Activated T-helper 2 cell treated with anti-CD3 and anti-CD28 coated beads, Interferon-gamma antibody, Interleukin-2, Interleukin-4, amounts not matched to agents 10 μg/mL and 5 μg/mL and 100 μg/mL, durations not matched to agents 14 hours and 24 hours and 36 hours (primary cell): Measurements from ENCODE around the gene CLCN3. TPM values are rescaled to one million over a fixed set of nuclear protein-coding genes. Genes with fewer than 3 reads are reported as not detected.
"Not testable (repeated sequence)": the region's sequence is repeated elsewhere in the genome, so short reads cannot be mapped to it uniquely, and the experiment has no call there.

ENCODE experiments used
- DNase-seq: peaks from one replicate; pipeline ENCODE4 v3.0.0; 2021; ENCODE audit warnings: low spot score
- H3K27ac Mint-ChIP-seq: one replicate; pipeline ENCODE4 v1.8.0; 2021; ENCODE audit warnings: mixed read lengths
- H3K27me3 Mint-ChIP-seq: one replicate; pipeline ENCODE4 v1.8.0; 2021; ENCODE audit warnings: low read depth, mixed read lengths
- H3K36me3 Mint-ChIP-seq: one replicate; pipeline ENCODE4 v1.8.0; 2021; ENCODE audit warnings: low read depth, mixed read lengths
- H3K4me1 Mint-ChIP-seq: one replicate; pipeline ENCODE4 v1.8.0; 2021; ENCODE audit warnings: low read depth, mixed read lengths
- H3K4me3 Mint-ChIP-seq: one replicate; pipeline ENCODE4 v1.8.0; 2021; ENCODE audit warnings: low read depth, mild to moderate bottlenecking, moderate library complexity, mixed read lengths
- H3K9me3 Mint-ChIP-seq: one replicate; pipeline ENCODE4 v1.8.0; 2021; ENCODE audit warnings: mixed read lengths
- intact Hi-C: fragments of 100-400 bp; cut with micrococcal nuclease; formaldehyde crosslinking; loops from one replicate; pipeline ENCODE4 v1.15.1; 2023
- total RNA-seq: library from RNA; stranded (reverse); gene quantifications from 2 replicates; pipeline ENCODE4 v1.2.3, GENCODE V29; 2022

The CLCN3 gene
- total RNA-seq, 1 donor from 2014 or later, result 25.6 TPM

- Mint-ChIP-seq H3K36me3 (peaks cover 8% of the 10 kb centered on the region), H3K27me3 (no peaks in the 10 kb centered on the region), H3K4me1 (peaks cover 59% of the 10 kb centered on the region), H3K27ac (peak overlapping the region; percentile 86), H3K4me3 (peak overlapping the region; percentile 78), H3K9me3 (no peaks in the 10 kb centered on the region)
- intact Hi-C loops, result loop anchor here (1.0 kb wide), 1 partner anchor 38 kb away; no protein-coding TSS in a partner anchor
- DNase-seq, result no peak
Observed at GRCh38 chr4:169621731-169622492, 1.5 kb downstream of the CLCN3 start.

GRCh38 chr4:169622566-169622965, 2.2 kb downstream of the CLCN3 start:
- no peaks in the 10 kb centered on the region for H3K27me3 Mint-ChIP-seq
- H3K36me3 Mint-ChIP-seq, result peaks cover 8% of the 10 kb centered on the region
- no peaks in the 10 kb centered on the region for H3K9me3 Mint-ChIP-seq
- H3K4me1 Mint-ChIP-seq, result peaks cover 59% of the 10 kb centered on the region
- intact Hi-C loops, result loop anchor here (1.0 kb wide), 1 partner anchor 38 kb away; no protein-coding TSS in a partner anchor
- H3K27ac Mint-ChIP-seq, result peak overlapping the region; percentile 86
- no peak for DNase-seq
- H3K4me3 Mint-ChIP-seq, result peak overlapping the region; percentile 13

GRCh38 chr4:169624012-169624411, 3.6 kb downstream of the CLCN3 start:
- H3K27ac Mint-ChIP-seq, H3K9me3 Mint-ChIP-seq, H3K4me3 Mint-ChIP-seq, DNase-seq, intact Hi-C loops, H3K27me3 Mint-ChIP-seq: not testable (repeated sequence)
- peaks cover 17% of the 10 kb centered on the region for H3K36me3 Mint-ChIP-seq
- H3K4me1 Mint-ChIP-seq, result peaks cover 55% of the 10 kb centered on the region

GRCh38 chr4:169625886-169626285, 5.5 kb downstream of the CLCN3 start:
- intact Hi-C loops, result no loop called here

GRCh38 chr4:169626331-169627282, 6.2 kb downstream of the CLCN3 start:
- peaks cover 19% of the 10 kb centered on the region for H3K36me3 Mint-ChIP-seq
- no peaks in the 10 kb centered on the region for H3K27me3 Mint-ChIP-seq
- no peak overlapping the region for H3K4me3 Mint-ChIP-seq
- intact Hi-C loops, result no loop called here
- H3K4me1 Mint-ChIP-seq, result peaks cover 50% of the 10 kb centered on the region
- peak overlapping the region; percentile 30 for H3K27ac Mint-ChIP-seq
- DNase-seq, result no peak
- no peaks in the 10 kb centered on the region for H3K9me3 Mint-ChIP-seq

More at GRCh38 chr4:169625886-169626285, 5.5 kb downstream of the CLCN3 start:
- H3K4me1 Mint-ChIP-seq, result peaks cover 50% of the 10 kb centered on the region
- H3K9me3 Mint-ChIP-seq, result no peaks in the 10 kb centered on the region
- no peak overlapping the region for H3K4me3 Mint-ChIP-seq
- no peak overlapping the region for H3K27ac Mint-ChIP-seq
- no peaks in the 10 kb centered on the region for H3K27me3 Mint-ChIP-seq
- peaks cover 17% of the 10 kb centered on the region for H3K36me3 Mint-ChIP-seq
- no peak for DNase-seq

- Mint-ChIP-seq H3K4me1 (peaks cover 43% of the 10 kb centered on the region), H3K4me3 (no peak overlapping the region), H3K36me3 (peaks cover 24% of the 10 kb centered on the region), H3K27ac (no peak overlapping the region), H3K27me3 (no peaks in the 10 kb centered on the region), H3K9me3 (no peaks in the 10 kb centered on the region)
- intact Hi-C loops, result no loop called here
- DNase-seq, result no peak
Observed at GRCh38 chr4:169627307-169627706, 6.9 kb downstream of the CLCN3 start.

- peaks cover 22% of the 10 kb centered on the region for H3K36me3 Mint-ChIP-seq
- intact Hi-C loops, result no loop called here
- peaks cover 33% of the 10 kb centered on the region for H3K4me1 Mint-ChIP-seq
- H3K27me3 Mint-ChIP-seq, result no peaks in the 10 kb centered on the region
- no peak overlapping the region for H3K27ac Mint-ChIP-seq
- H3K4me3 Mint-ChIP-seq, result no peak overlapping the region
- DNase-seq, result no peak
- H3K9me3 Mint-ChIP-seq, result no peaks in the 10 kb centered on the region
Observed at GRCh38 chr4:169628579-169628978, 8.2 kb downstream of the CLCN3 start.

GRCh38 chr4:169630069-169630468, 9.7 kb downstream of the CLCN3 start:
- Mint-ChIP-seq H3K4me1 (peaks cover 31% of the 10 kb centered on the region), H3K27ac (no peak overlapping the region)

GRCh38 chr4:169632896-169633295, 12.5 kb downstream of the CLCN3 start:
- Mint-ChIP-seq H3K4me3 (no peak overlapping the region), H3K27me3 (no peaks in the 10 kb centered on the region), H3K27ac (no peak overlapping the region), H3K4me1 (peaks cover 17% of the 10 kb centered on the region), H3K9me3 (no peaks in the 10 kb centered on the region), H3K36me3 (peaks cover 39% of the 10 kb centered on the region)
- intact Hi-C loops, result no loop called here
- no peak for DNase-seq

More at GRCh38 chr4:169630069-169630468, 9.7 kb downstream of the CLCN3 start:
- intact Hi-C loops, result no loop called here
- H3K36me3 Mint-ChIP-seq, result peaks cover 20% of the 10 kb centered on the region
- no peaks in the 10 kb centered on the region for H3K9me3 Mint-ChIP-seq
- no peaks in the 10 kb centered on the region for H3K27me3 Mint-ChIP-seq
- no peak overlapping the region for H3K4me3 Mint-ChIP-seq
- no peak for DNase-seq

- Mint-ChIP-seq H3K36me3 (peaks cover 45% of the 10 kb centered on the region), H3K9me3 (no peaks in the 10 kb centered on the region), H3K4me3 (no peak overlapping the region), H3K27me3 (no peaks in the 10 kb centered on the region), H3K4me1 (peaks cover 13% of the 10 kb centered on the region), H3K27ac (no peak overlapping the region)
- no peak for DNase-seq
- intact Hi-C loops, result no loop called here
Observed at GRCh38 chr4:169634975-169635374, 14.6 kb downstream of the CLCN3 start.

- H3K27ac Mint-ChIP-seq, result no peak overlapping the region
- intact Hi-C loops, result no loop called here
Observed at GRCh38 chr4:169640261-169640870, 20.0 kb downstream of the CLCN3 start.

GRCh38 chr4:169644802-169645201, 24.4 kb downstream of the CLCN3 start:
- Mint-ChIP-seq H3K27ac (no peak overlapping the region), H3K27me3 (no peaks in the 10 kb centered on the region)
- intact Hi-C loops, result no loop called here

More at GRCh38 chr4:169640261-169640870, 20.0 kb downstream of the CLCN3 start:
- H3K9me3 Mint-ChIP-seq, result no peaks in the 10 kb centered on the region
- H3K4me1 Mint-ChIP-seq, result peaks cover 6% of the 10 kb centered on the region
- no peaks in the 10 kb centered on the region for H3K27me3 Mint-ChIP-seq
- DNase-seq, result no peak
- H3K36me3 Mint-ChIP-seq, result peaks cover 56% of the 10 kb centered on the region
- no peak overlapping the region for H3K4me3 Mint-ChIP-seq

More at GRCh38 chr4:169644802-169645201, 24.4 kb downstream of the CLCN3 start:
- H3K36me3 Mint-ChIP-seq, result peaks cover 19% of the 10 kb centered on the region
- no peaks in the 10 kb centered on the region for H3K9me3 Mint-ChIP-seq
- DNase-seq, result no peak
- H3K4me3 Mint-ChIP-seq, result no peak overlapping the region
- H3K4me1 Mint-ChIP-seq, result no peaks in the 10 kb centered on the region
